OCI-M1 (cell line): ENCODE data around the gene TAF3.

Experiments used
- DNase-seq: peaks from one replicate; lab custom pipeline; 2025; lab: John Stamatoyannopoulos, UW

TAF3 gene

GRCh38 chr10:7937315-7937945 lies 119.1 kb downstream of the TAF3 start:
- no peak for DNase-seq

- no peak for DNase-seq
These were observed 123.3 kb downstream of the TAF3 start for GRCh38 chr10:7941576-7941975.

GRCh38 chr10:7942316-7942715 lies 124.0 kb downstream of the TAF3 start:
- DNase-seq = no peak

DNA sequence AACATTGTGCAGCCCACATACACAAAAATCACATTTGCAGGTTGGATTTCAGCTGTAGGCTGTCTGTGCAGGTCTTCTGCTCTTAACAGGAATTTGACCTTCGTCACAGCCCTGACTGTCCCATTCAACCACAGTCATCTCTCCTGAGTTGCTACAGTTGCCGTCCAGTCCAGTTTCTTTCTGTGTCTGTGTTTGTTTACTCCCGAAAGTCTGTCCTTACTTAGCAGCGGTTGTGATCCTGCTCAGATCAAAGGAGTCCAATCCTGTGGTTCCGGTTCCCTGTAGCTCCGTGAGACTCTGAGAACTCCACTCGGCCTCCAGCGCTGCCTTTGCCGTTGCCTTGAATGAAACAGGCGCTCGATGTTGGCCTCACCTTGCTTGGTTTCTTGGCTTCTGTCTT lies 124.6 kb downstream of the TAF3 start:
- no peak for DNase-seq

- DNase-seq = no peak
These were observed 125.8 kb downstream of the TAF3 start for GRCh38 chr10:7944215-7944480.

- no peak for DNase-seq
These were observed 126.2 kb downstream of the TAF3 start for GRCh38 chr10:7944537-7944936.

GRCh38 chr10:7945034-7945433 lies 126.7 kb downstream of the TAF3 start:
- no peak for DNase-seq

GRCh38 chr10:7945469-7946187 lies 127.3 kb downstream of the TAF3 start:
- no peak for DNase-seq

- no peak for DNase-seq
These were observed 130.2 kb downstream of the TAF3 start for GRCh38 chr10:7948371-7949000.

GRCh38 chr10:7950981-7951847 lies 132.9 kb downstream of the TAF3 start:
- no peak for DNase-seq

- DNase-seq = peak; percentile 50
These were observed 134.0 kb downstream of the TAF3 start for GRCh38 chr10:7952266-7952665.

GRCh38 chr10:7953447-7953846 lies 135.1 kb downstream of the TAF3 start:
- DNase-seq = no peak

- DNase-seq = no peak
These were observed 137.1 kb downstream of the TAF3 start for GRCh38 chr10:7955446-7955845.

DNA sequence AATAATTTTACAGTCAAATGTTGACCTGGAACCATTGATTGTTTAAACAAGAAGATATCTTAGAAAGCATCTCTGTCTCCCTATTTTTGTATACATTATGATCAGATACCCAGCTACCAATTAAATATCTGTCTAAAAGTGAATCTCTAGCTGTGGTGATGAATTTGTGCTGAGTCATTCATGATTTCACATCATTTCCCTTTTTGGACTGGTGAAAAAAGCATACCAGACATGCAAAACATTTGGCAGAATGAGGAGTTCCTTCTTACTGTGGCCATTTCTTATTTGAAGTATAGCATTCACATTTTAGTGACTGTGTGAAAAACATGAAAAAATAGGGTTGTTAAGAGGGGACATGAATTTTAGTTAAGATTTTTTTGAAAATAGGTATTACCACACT lies 138.2 kb downstream of the TAF3 start:
- DNase-seq = peak; percentile 90

GRCh38 chr10:7957591-7957990 lies 139.3 kb downstream of the TAF3 start:
- DNase-seq = no peak

DNA sequence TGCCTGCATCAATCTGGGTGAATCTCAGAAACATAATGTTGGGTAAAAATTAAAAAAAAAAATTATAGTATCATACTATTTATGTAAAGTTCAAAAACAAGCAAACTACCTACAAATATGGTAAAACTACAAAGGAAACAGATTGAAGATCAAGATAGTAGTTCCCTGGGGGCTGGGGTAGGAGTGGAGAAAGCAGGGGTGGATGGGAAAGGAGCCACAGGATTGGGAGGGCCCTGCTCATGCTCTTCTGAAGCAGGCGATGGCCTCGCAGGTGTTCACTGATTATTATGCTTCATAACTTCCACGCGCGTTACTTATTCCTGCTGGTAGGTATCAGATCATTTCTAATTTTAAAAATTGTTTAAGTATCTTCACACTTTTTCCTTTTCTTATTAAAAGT lies 140.1 kb downstream of the TAF3 start:
- peak; percentile 22 for DNase-seq

DNA sequence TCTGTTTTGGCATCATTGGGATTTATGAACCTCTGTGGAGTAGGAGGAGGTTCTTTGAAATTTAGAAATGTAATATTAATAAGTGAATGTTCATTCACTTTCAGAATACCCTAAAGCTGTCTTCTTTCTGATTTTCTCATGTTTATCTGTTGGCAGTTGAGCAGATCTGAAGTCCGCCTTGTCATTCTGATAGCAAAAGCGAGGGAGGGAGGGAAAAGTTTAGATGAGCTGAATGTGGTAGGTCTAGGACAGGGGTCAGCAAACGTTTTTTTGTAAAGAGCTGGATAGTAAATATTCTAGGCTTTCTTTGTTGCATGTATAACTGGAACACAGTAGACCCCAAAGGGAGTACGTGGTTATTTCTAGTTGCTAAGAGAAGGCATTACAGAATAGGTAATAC lies 141.8 kb downstream of the TAF3 start:
- DNase-seq = peak; percentile 57

GRCh38 chr10:7962592-7962991 lies 144.3 kb downstream of the TAF3 start:
- no peak for DNase-seq

DNA sequence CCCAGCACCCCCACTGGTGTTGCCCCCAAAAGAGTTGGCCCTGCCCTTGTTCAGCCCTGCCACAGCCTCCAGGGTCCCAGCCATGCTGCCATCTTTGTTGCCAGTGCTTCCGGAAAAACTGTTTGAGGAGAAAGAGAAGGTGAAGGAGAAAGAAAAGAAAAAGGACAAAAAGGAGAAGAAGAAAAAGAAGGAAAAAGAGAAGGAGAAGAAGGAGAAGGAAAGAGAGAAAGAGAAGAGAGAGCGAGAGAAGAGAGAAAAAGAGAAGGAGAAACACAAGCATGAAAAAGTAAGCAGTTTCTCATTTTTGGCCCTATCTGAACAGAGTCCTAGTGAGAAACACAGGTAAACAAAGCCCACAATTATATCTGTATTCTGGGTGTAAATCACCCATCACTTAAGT lies 147.2 kb downstream of the TAF3 start:
- DNase-seq = no peak

- DNase-seq = no peak
These were observed 148.7 kb downstream of the TAF3 start for GRCh38 chr10:7967035-7967434.

- peak; percentile 54 for DNase-seq
These were observed 150.3 kb downstream of the TAF3 start for GRCh38 chr10:7968510-7969112.

DNA sequence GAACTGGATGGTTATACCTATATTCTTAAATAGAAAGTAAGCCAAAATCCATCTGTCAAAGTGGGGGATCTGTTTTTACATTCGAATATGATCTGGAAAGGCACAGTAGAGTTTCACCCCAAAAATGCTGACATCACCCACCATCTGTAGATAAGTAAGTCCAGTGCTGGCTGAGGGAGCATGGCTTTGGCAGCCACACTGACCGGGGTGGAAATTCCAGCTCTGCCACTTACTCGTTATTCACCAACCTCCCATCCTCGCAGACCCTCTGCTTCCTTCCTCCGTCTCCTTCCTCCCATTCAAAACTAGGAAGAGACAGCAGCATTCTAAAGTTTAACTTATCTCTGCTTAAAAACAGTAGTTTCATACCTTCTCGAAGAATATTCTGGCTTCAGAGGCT lies 151.3 kb downstream of the TAF3 start:
- DNase-seq = peak; percentile 41
